Esophagus (tissue), 2 donors: ENCODE results near the gene DCPS. TPM values are rescaled to one million over a fixed set of nuclear protein-coding genes. Genes with fewer than 3 reads are reported as not detected.
A peak's percentile ranks its signal among the peaks of the same experiment; 100 is the strongest.

ENCODE experiments used
- H3K27ac ChIP-seq, 2 donors: one replicate each; pipeline ENCODE4 v1.5.1; 2013; ENCODE audit warnings: low read depth in 2 of 2, mild to moderate bottlenecking in 2 of 2, inconsistent platforms in 1 of 2, low read length in 1 of 2, moderate library complexity in 1 of 2
- H3K27me3 ChIP-seq, 2 donors: one replicate each; pipeline ENCODE4 v1.6.1; 2013; ENCODE audit warnings: low read length in 2 of 2, control low read depth in 1 of 2, mild to moderate bottlenecking in 1 of 2; ENCODE audit not compliant: insufficient read depth in 2 of 2, control insufficient read depth in 1 of 2
- H3K36me3 ChIP-seq, 2 donors: one replicate each; pipeline ENCODE4 v1.6.1; 2013; ENCODE audit warnings: low read length in 1 of 2; ENCODE audit not compliant: control insufficient read depth in 2 of 2, insufficient read depth in 2 of 2
- H3K4me1 ChIP-seq, 2 donors: one replicate each; pipeline ENCODE4 v1.6.1; 2013; ENCODE audit warnings: low read length in 1 of 2; ENCODE audit not compliant: control insufficient read depth in 2 of 2, insufficient read depth in 2 of 2
- H3K4me3 ChIP-seq, 2 donors: one replicate each; pipeline ENCODE4 v1.5.1; 2013; ENCODE audit warnings: low read length in 2 of 2, mild to moderate bottlenecking in 2 of 2, low read depth in 1 of 2, moderate library complexity in 1 of 2
- H3K9me3 ChIP-seq, 2 donors: one replicate each; pipeline ENCODE4 v1.6.1; 2013; ENCODE audit warnings: mild to moderate bottlenecking in 2 of 2, low read depth in 1 of 2, low read length in 1 of 2, moderate library complexity in 1 of 2; ENCODE audit not compliant: control insufficient read depth in 2 of 2, insufficient read depth in 1 of 2
- WGBS, 2 donors: extraction: QIAGEN DNeasy Blood & Tissue Kit; methylation state at CpG; one replicate each; pipeline ENCODE4 v1.1.7; 2013; 5-methylcytosine and 5-hydroxymethylcytosine counted together
- polyA plus RNA-seq, 2 donors: library from polyadenylated mRNA; stranded (reverse); fragments of 200-250 nt; gene quantifications; one replicate each; pipeline ENCODE4 v1.2.3, GENCODE V29; 2013
- donor health status: healthy with polysubstance abuse.
- donor health status: Bipolar disorder and iron deficiency.

Gene DCPS
- polyA plus RNA-seq, 2 donors = 15.9 to 18.9 TPM

GRCh38 chr11:126268361-126268707 lies 35.5 kb upstream of the DCPS start:
- peak overlapping the region; percentile 86 to 89 for H3K4me3 ChIP-seq
- H3K9me3 ChIP-seq = no peaks in the 10 kb centered on the region
- 0 to 1% methylated on average over 23 of the region's 23 CpGs for WGBS, 2 donors
- H3K36me3 ChIP-seq = peaks cover 27 to 34% of the 10 kb centered on the region in 2 donors
- H3K27ac ChIP-seq = peak overlapping the region; percentile 88 to 97
- H3K4me1 ChIP-seq = peaks cover 0 to 2% of the 10 kb centered on the region in 2 donors
- no peaks in the 10 kb centered on the region for H3K27me3 ChIP-seq

GRCh38 chr11:126268708-126269579 lies 34.9 kb upstream of the DCPS start, which contains the start of the genes FOXRED1 and SRPRA:
TSS of gene FOXRED1 (plus strand) at chr11:126269154. CDS start at chr11:126269207, 53 bp downstream.
TSS of gene SRPRA (minus strand) at chr11:126268895. CDS start at chr11:126268804, 91 bp downstream.
- 1% methylated on average over 63 to 64 of the region's 64 CpGs for WGBS, 2 donors
- H3K4me1 ChIP-seq = peaks cover 0 to 2% of the 10 kb centered on the region in 2 donors
- H3K9me3 ChIP-seq = no peaks in the 10 kb centered on the region
- peak within 1 kb of the TSS; percentile 88 to 97 for H3K27ac ChIP-seq
- H3K36me3 ChIP-seq = peaks cover 23 to 28% of the 10 kb centered on the region in 2 donors
- no peaks in the 10 kb centered on the region for H3K27me3 ChIP-seq
- peak within 1 kb of the TSS; percentile 86 to 89 for H3K4me3 ChIP-seq

GRCh38 chr11:126277322-126277721 lies 26.5 kb upstream of the DCPS start:
- WGBS, 2 donors = 94 to 95% methylated on average over 11 of the region's 11 CpGs
- no peaks in the 10 kb centered on the region for H3K9me3 ChIP-seq
- H3K4me1 ChIP-seq = peaks cover 2 to 3% of the 10 kb centered on the region in 2 donors
- peaks cover 3 to 21% of the 10 kb centered on the region in 2 donors for H3K36me3 ChIP-seq
- no peaks in the 10 kb centered on the region for H3K27me3 ChIP-seq
- H3K27ac ChIP-seq = no peak overlapping the region
- H3K4me3 ChIP-seq = no peak overlapping the region

GRCh38 chr11:126277780-126278179 lies 26.1 kb upstream of the DCPS start:
- no peak overlapping the region for H3K4me3 ChIP-seq
- WGBS, 2 donors = 89 to 92% methylated on average over 4 of the region's 4 CpGs
- no peaks in the 10 kb centered on the region for H3K9me3 ChIP-seq
- peaks cover 2 to 3% of the 10 kb centered on the region in 2 donors for H3K4me1 ChIP-seq
- peaks cover 3 to 21% of the 10 kb centered on the region in 2 donors for H3K36me3 ChIP-seq
- H3K27me3 ChIP-seq = no peaks in the 10 kb centered on the region
- no peak overlapping the region for H3K27ac ChIP-seq

- WGBS, 2 donors = 78% methylated on average over 8 of the region's 8 CpGs
- Histone ChIP-seq H3K4me1 (peaks cover 3 to 5% of the 10 kb centered on the region in 2 donors), H3K9me3 (no peaks in the 10 kb centered on the region), H3K36me3 (peaks cover 0 to 19% of the 10 kb centered on the region in 2 donors), H3K4me3 (no peak overlapping the region), H3K27ac (no peak overlapping the region), H3K27me3 (no peaks in the 10 kb centered on the region)
Observed at GRCh38 chr11:126279191-126279590, 24.7 kb upstream of the DCPS start.

GRCh38 chr11:126280595-126280994 lies 23.3 kb upstream of the DCPS start:
- Histone ChIP-seq H3K27me3 (no peaks in the 10 kb centered on the region), H3K4me3 (no peak overlapping the region), H3K9me3 (no peaks in the 10 kb centered on the region), H3K27ac (no peak overlapping the region), H3K4me1 (peaks cover 3 to 5% of the 10 kb centered on the region in 2 donors), H3K36me3 (peaks cover 0 to 11% of the 10 kb centered on the region in 2 donors)
- WGBS, 2 donors = 60 to 71% methylated on average over 5 of the region's 5 CpGs

GRCh38 chr11:126281245-126281644 lies 22.6 kb upstream of the DCPS start:
- Histone ChIP-seq H3K9me3 (no peaks in the 10 kb centered on the region), H3K27me3 (no peaks in the 10 kb centered on the region), H3K36me3 (peaks cover 0 to 5% of the 10 kb centered on the region in 2 donors), H3K27ac (no peak overlapping the region), H3K4me3 (no peak overlapping the region), H3K4me1 (peaks cover 3% of the 10 kb centered on the region in 2 donors)
- 81 to 86% methylated on average over 6 of the region's 6 CpGs for WGBS, 2 donors

GRCh38 chr11:126281666-126282175 lies 22.1 kb upstream of the DCPS start:
- Histone ChIP-seq H3K27ac (peak overlapping the region; percentile 36 to 91), H3K4me3 (no peak overlapping the region)
- 94% methylated on average over 10 of the region's 10 CpGs for WGBS, 2 donors

GRCh38 chr11:126282361-126282735 lies 21.5 kb upstream of the DCPS start:
- Histone ChIP-seq H3K9me3 (no peaks in the 10 kb centered on the region), H3K27me3 (no peaks in the 10 kb centered on the region), H3K36me3 (peaks cover 0 to 4% of the 10 kb centered on the region in 2 donors), H3K4me3 (peak overlapping the region; percentile 68 to 84), H3K27ac (peak overlapping the region; percentile 91 to 93), H3K4me1 (peaks cover 3% of the 10 kb centered on the region in 2 donors)
- 1 to 2% methylated on average over 15 of the region's 15 CpGs for WGBS, 2 donors

More at GRCh38 chr11:126281666-126282175, 22.1 kb upstream of the DCPS start:
- H3K9me3 ChIP-seq = no peaks in the 10 kb centered on the region
- H3K36me3 ChIP-seq = peaks cover 0 to 4% of the 10 kb centered on the region in 2 donors
- peaks cover 3% of the 10 kb centered on the region in 2 donors for H3K4me1 ChIP-seq
- H3K27me3 ChIP-seq = no peaks in the 10 kb centered on the region
